GM10248 (cell line): Measurements from ENCODE around the gene SNAI3.

ENCODE experiments used
- CTCF ChIA-PET: fragments of 300-600 bp; sonication (Branson Sonifier 250); formaldehyde crosslinking; extraction: SDS; loops from one replicate; lab custom pipeline; 2021; ENCODE audit warnings: antibody characterized with exemption; lab: Yijun Ruan, JAX
- POLR2A ChIA-PET: fragments of 350-650 bp; sonication (Branson Sonifier 250); formaldehyde crosslinking; extraction: SDS; loops from one replicate; lab custom pipeline; 2020; ENCODE audit warnings: antibody characterized with exemption; lab: Yijun Ruan, JAX
- DNase-seq: peaks from one replicate; pipeline ENCODE4 v3.0.0; 2012; ENCODE audit errors: extremely low spot score
- CTCF ChIP-seq: IDR thresholded peaks from 2 replicates; pipeline ENCODE4 v1.5.1; 2012; ENCODE audit warnings: mild to moderate bottlenecking, low read depth; ENCODE audit errors: extremely low read depth, missing control alignments, control extremely low read depth

SNAI3 gene

GRCh38 chr16:88655053-88655732 is 31.1 kb downstream of the SNAI3 start:
- ChIA-PET POLR2A (no interaction called here), CTCF (no interaction called here)
- TF ChIP-seq CTCF, result no peak
- DNase-seq, result no peak

- no peak for DNase-seq
- CTCF ChIA-PET, result no interaction called here
- POLR2A ChIA-PET, result no interaction called here
- no peak for TF ChIP-seq CTCF
Observed at GRCh38 chr16:88654363-88655052, 31.8 kb downstream of the SNAI3 start.

- no peak for TF ChIP-seq CTCF
- ChIA-PET POLR2A (interaction anchor here (1.0 kb wide), 1 partner anchor 21 kb away, joined by 3 read pairs; no protein-coding TSS in a partner anchor), CTCF (interaction anchor here (1.0 kb wide), 1 partner anchor 12 kb away, joined by 3 read pairs; no protein-coding TSS in a partner anchor)
- DNase-seq, result no peak
Observed at GRCh38 chr16:88653596-88654362, 32.5 kb downstream of the SNAI3 start.

DNA sequence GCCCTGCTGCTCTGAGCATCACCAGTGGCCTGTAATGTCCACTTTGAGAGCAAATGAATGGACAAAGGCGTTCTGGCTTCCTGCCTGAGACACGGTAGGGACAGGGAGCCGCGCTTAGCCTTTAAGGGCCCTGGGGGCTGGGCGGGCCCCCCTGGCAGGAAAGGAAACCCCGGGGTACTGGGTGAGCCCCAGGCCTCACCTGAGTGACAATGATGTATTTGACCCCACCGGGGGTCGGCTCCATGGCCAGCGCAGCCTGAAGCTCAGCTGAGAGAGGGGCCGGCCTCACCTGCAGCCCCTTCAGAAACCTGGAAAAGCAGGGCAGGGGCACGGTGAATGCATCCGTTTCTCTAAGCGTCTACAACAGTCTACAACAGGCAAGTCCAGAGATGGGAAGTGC is 33.2 kb downstream of the SNAI3 start:
- POLR2A ChIA-PET, result interaction anchor here (1.0 kb wide), 1 partner anchor 21 kb away, joined by 3 read pairs; no protein-coding TSS in a partner anchor
- DNase-seq, result no peak
- no peak for TF ChIP-seq CTCF
- CTCF ChIA-PET, result interaction anchor here (1.0 kb wide), 1 partner anchor 12 kb away, joined by 3 read pairs; no protein-coding TSS in a partner anchor

GRCh38 chr16:88652762-88653063 is 33.6 kb downstream of the SNAI3 start:
- ChIA-PET POLR2A (interaction anchor here (0.6 to 0.8 kb wide), 2 partner anchors 10 to 22 kb away, joined by 3 read pairs; partner anchors contain the start of gene MVD), CTCF (no interaction called here)
- no peak for TF ChIP-seq CTCF
- DNase-seq, result no peak
